Upper lobe of left lung (tissue), 6 donors: ENCODE measurements around the gene RPUSD2. TPM values are rescaled to one million over a fixed set of nuclear protein-coding genes. Genes with fewer than 3 reads are reported as not detected.
"Not testable (repeated sequence)": the region's sequence is repeated elsewhere in the genome, so short reads cannot be mapped to it uniquely, and the experiment has no call there.

ENCODE experiments used
- ATAC-seq, 2 donors: fragments of 200-7000 bp; cut with Tn5 transposase; one replicate each; pipeline ENCODE4 v1.9.1; 2022; ENCODE audit warnings: mild to moderate bottlenecking in 2 of 2, moderate library complexity in 2 of 2; ENCODE audit not compliant: low FRiP score in 2 of 2
- DNase-seq, 2 donors: peaks; one replicate each; pipeline ENCODE4 v3.0.0-alpha.2; 2019 to 2020
- H3K27ac ChIP-seq, 4 donors: fragments of 200-600 bp; sonication (generic); one replicate each; pipeline ENCODE4 v1.5.1; 2016 to 2019
- H3K27me3 ChIP-seq, 4 donors: fragments of 200-600 bp; sonication (generic); one replicate each; pipeline ENCODE4 v1.5.1; 2017 to 2019
- H3K36me3 ChIP-seq, 4 donors: fragments of 200-600 bp; sonication (generic); one replicate each; pipeline ENCODE4 v1.5.1; 2016 to 2019
- H3K4me1 ChIP-seq, 4 donors: fragments of 200-600 bp; sonication (generic); one replicate each; pipeline ENCODE4 v1.5.1; 2018 to 2019
- H3K4me3 ChIP-seq, 4 donors: fragments of 200-600 bp; sonication (generic); one replicate each; pipeline ENCODE4 v1.5.1; 2017 to 2019; ENCODE audit warnings: mild to moderate bottlenecking in 2 of 4, moderate library complexity in 1 of 4
- H3K9me3 ChIP-seq, 4 donors: fragments of 200-600 bp; sonication (generic); one replicate each; pipeline ENCODE4 v1.5.1; 2018 to 2019
- CTCF ChIP-seq, 6 experiments: fragments of 450-650 bp in 4 of 6; fragments of 200-600 bp in 2 of 6; sonication (generic) in 2 of 6; IDR thresholded peaks; one replicate each; pipeline ENCODE4 v1.5.1; 2016 to 2019; ENCODE audit warnings: antibody characterized with exemption in 6 of 6
- EP300 ChIP-seq, 4 donors: sonication (generic); formaldehyde crosslinking; IDR thresholded peaks; one replicate each; pipeline ENCODE4 v1.5.1; 2017; ENCODE audit warnings: antibody characterized with exemption in 4 of 4, control low read depth in 2 of 4
- POLR2A ChIP-seq, 4 donors: fragments of 450-650 bp; IDR thresholded peaks; one replicate each; pipeline ENCODE4 v1.5.1; 2016 to 2017; ENCODE audit warnings: antibody characterized with exemption in 4 of 4, mild to moderate bottlenecking in 2 of 4
- POLR2AphosphoS5 ChIP-seq, 2 donors: sonication (generic); formaldehyde crosslinking; IDR thresholded peaks; one replicate each; pipeline ENCODE4 v1.5.1; 2017; ENCODE audit warnings: antibody characterized with exemption in 2 of 2
- WGBS, 2 donors: methylation state at CpG; one replicate each; pipeline ENCODE4 v1.1.5; 2017 to 2018; 5-methylcytosine and 5-hydroxymethylcytosine counted together
- total RNA-seq, 6 donors: library from RNA; depleted of rRNA in 4 of 6; stranded (reverse); fragments of >200 nt in 4 of 6; gene quantifications; one replicate each; pipeline versions ENCODE4 v1.1.0 to v1.2.1, GENCODE V29; 2016 to 2021
- donor health status: DM: no; HTN: no; CAD: no; lungs with moderate emphysema.
- donor health status: DM: no; HTN: yes; CAD: no; lungs with severe emphysema.

The RPUSD2 gene
- total RNA-seq, 6 donors from 2014 or later, result 3.1 to 11.6 (median 7.8) TPM

- Histone ChIP-seq H3K4me3 (no peak overlapping the region), H3K27ac (no peak overlapping the region), H3K4me1 (peaks cover 26 to 37% (median 30%) of the 10 kb centered on the region in 4 donors), H3K36me3 (peaks cover 0 to 12% (median 0%) of the 10 kb centered on the region in 4 donors), H3K27me3 (peaks cover 0 to 4% (median 0%) of the 10 kb centered on the region in 4 donors), H3K9me3 (no peaks in the 10 kb centered on the region)
- no peak for TF ChIP-seq POLR2AphosphoS5 (IDR thresholded peaks at IDR 0.05)
- TF ChIP-seq CTCF (IDR thresholded peaks at IDR 0.05), result no peak
- no peak for TF ChIP-seq EP300 (IDR thresholded peaks at IDR 0.05)
- TF ChIP-seq POLR2A (IDR thresholded peaks at IDR 0.05), result no peak
- WGBS, 2 donors, result 41 to 49% methylated on average over 5 to 7 of the region's 7 CpGs
- DNase-seq (no peak), ATAC-seq (no peak)
Observed at GRCh38 chr15:40567111-40567510, 2.0 kb upstream of the RPUSD2 start.

- Histone ChIP-seq H3K4me3 (no peak overlapping the region), H3K9me3 (no peaks in the 10 kb centered on the region), H3K27me3 (no peaks in the 10 kb centered on the region), H3K36me3 (peaks cover 0 to 33% (median 16%) of the 10 kb centered on the region in 4 donors), H3K27ac (no peak overlapping the region), H3K4me1 (peaks cover 4 to 9% (median 7%) of the 10 kb centered on the region in 4 donors)
- ATAC-seq (no peak), DNase-seq (no peak)
- TF ChIP-seq CTCF (IDR thresholded peaks at IDR 0.05), result no peak
- TF ChIP-seq POLR2AphosphoS5 (IDR thresholded peaks at IDR 0.05), result no peak
- no peak for TF ChIP-seq EP300 (IDR thresholded peaks at IDR 0.05)
- TF ChIP-seq POLR2A (IDR thresholded peaks at IDR 0.05), result no peak
Observed at GRCh38 chr15:40575113-40575512, 6.0 kb downstream of the RPUSD2 start.

- 98 to 100% methylated on average over 5 of the region's 5 CpGs for WGBS, 2 donors
- peaks cover 0 to 28% (median 16%) of the 10 kb centered on the region in 4 donors for H3K36me3 ChIP-seq
- not testable (repeated sequence) for DNase-seq, ATAC-seq, H3K27ac ChIP-seq, H3K27me3 ChIP-seq, H3K4me3 ChIP-seq, H3K4me1 ChIP-seq, H3K9me3 ChIP-seq
Observed at GRCh38 chr15:40576914-40577313, 7.8 kb downstream of the RPUSD2 start.

- Histone ChIP-seq H3K9me3 (no peaks in the 10 kb centered on the region), H3K4me1 (no peaks in the 10 kb centered on the region), H3K27me3 (no peaks in the 10 kb centered on the region), H3K4me3 (no peak overlapping the region), H3K27ac (no peak overlapping the region), H3K36me3 (peaks cover 0 to 14% (median 8%) of the 10 kb centered on the region in 4 donors)
- WGBS, 2 donors, result 69 to 82% methylated on average over 4 of the region's 4 CpGs
- no peak for TF ChIP-seq POLR2A (IDR thresholded peaks at IDR 0.05)
- TF ChIP-seq POLR2AphosphoS5 (IDR thresholded peaks at IDR 0.05), result no peak
- no peak for TF ChIP-seq EP300 (IDR thresholded peaks at IDR 0.05)
- TF ChIP-seq CTCF (IDR thresholded peaks at IDR 0.05), result no peak
- ATAC-seq (no peak), DNase-seq (no peak)
Observed at GRCh38 chr15:40578892-40579291, 9.8 kb downstream of the RPUSD2 start.

- 73 to 88% methylated on average over 2 of the region's 2 CpGs for WGBS, 2 donors
- ATAC-seq, H3K4me3 ChIP-seq, H3K27ac ChIP-seq, H3K9me3 ChIP-seq, H3K36me3 ChIP-seq, DNase-seq, H3K27me3 ChIP-seq, H3K4me1 ChIP-seq: not testable (repeated sequence)
Observed at GRCh38 chr15:40581796-40582195, 12.7 kb downstream of the RPUSD2 start.

- no peaks in the 10 kb centered on the region for H3K27me3 ChIP-seq
- TF ChIP-seq POLR2A (IDR thresholded peaks at IDR 0.05), result no peak
- no peak for TF ChIP-seq EP300 (IDR thresholded peaks at IDR 0.05)
- no peak for TF ChIP-seq POLR2AphosphoS5 (IDR thresholded peaks at IDR 0.05)
- no peak for TF ChIP-seq CTCF (IDR thresholded peaks at IDR 0.05)
- WGBS, 2 donors, result 66 to 67% methylated on average over 8 of the region's 8 CpGs
- H3K27ac ChIP-seq, result no peak overlapping the region
- peak in 1 of 2 donors; percentile 32 for DNase-seq
- H3K4me1 ChIP-seq, result no peaks in the 10 kb centered on the region
- H3K4me3 ChIP-seq, result peak overlapping the region in 3 of 4 donors; percentile 28 to 46 (median 43)
- no peaks in the 10 kb centered on the region for H3K36me3 ChIP-seq
- peak; percentile 62 to 76 for ATAC-seq
- H3K9me3 ChIP-seq, result no peaks in the 10 kb centered on the region
Observed at GRCh38 chr15:40582726-40583246, 13.7 kb downstream of the RPUSD2 start.
